Astrocyte (in vitro differentiated cells and primary cell): ENCODE results near the gene LCN2. TPM values are rescaled to one million over a fixed set of nuclear protein-coding genes. Genes with fewer than 3 reads are reported as not detected.

Source experiments
- DNase-seq: peaks from one replicate; pipeline ENCODE4 v3.0.0-alpha.2; 2010; ENCODE audit warnings: low read depth
- FAIRE-seq: peaks from 2 replicates; lab custom pipeline; 2011; peaks lifted over from hg19 to GRCh38; lab: Jason Lieb, UNC
- H2AFZ ChIP-seq: 2 replicates; pipeline ENCODE4 v1.6.0; 2012; ENCODE audit warnings: low read depth, low read length, inconsistent platforms
- H3K27ac ChIP-seq: 2 replicates; pipeline ENCODE4 v1.5.1; 2011; ENCODE audit warnings: low read depth, low read length, inconsistent platforms
- H3K27me3 ChIP-seq: 2 replicates; pipeline ENCODE4 v1.6.0; 2011; ENCODE audit warnings: low read length, inconsistent platforms; ENCODE audit not compliant: insufficient read depth
- H3K36me3 ChIP-seq: 2 replicates; pipeline ENCODE4 v1.5.1; 2011; ENCODE audit warnings: low read length, inconsistent platforms; ENCODE audit not compliant: insufficient read depth
- H3K4me1 ChIP-seq: 2 replicates; pipeline ENCODE4 v1.5.1; 2011; ENCODE audit warnings: low read length, inconsistent platforms; ENCODE audit not compliant: insufficient read depth
- H3K4me2 ChIP-seq: 2 replicates; pipeline ENCODE4 v1.6.0; 2012; ENCODE audit warnings: low read length, inconsistent platforms
- H3K4me3 ChIP-seq: 2 replicates; pipeline ENCODE4 v1.5.1; 2011; ENCODE audit warnings: low read depth, mild to moderate bottlenecking, low read length, inconsistent platforms; ENCODE audit not compliant: insufficient read depth
- H3K79me2 ChIP-seq: 2 replicates; pipeline ENCODE4 v1.6.0; 2012; ENCODE audit warnings: mild to moderate bottlenecking, low read length, inconsistent platforms; ENCODE audit not compliant: insufficient read depth
- H3K9ac ChIP-seq: 2 replicates; pipeline ENCODE4 v1.6.0; 2012; ENCODE audit warnings: mild to moderate bottlenecking, low read length, inconsistent platforms
- H3K9me3 ChIP-seq: 2 replicates; pipeline ENCODE4 v1.5.1; 2012; ENCODE audit warnings: low read depth, mild to moderate bottlenecking, low read length, inconsistent platforms; ENCODE audit not compliant: insufficient read depth
- H4K20me1 ChIP-seq: 2 replicates; pipeline ENCODE4 v1.6.0; 2012; ENCODE audit warnings: low read length, inconsistent platforms; ENCODE audit not compliant: insufficient read depth
- H3K27ac Mint-ChIP-seq: one replicate; pipeline ENCODE4 v1.8.0; 2021; ENCODE audit warnings: mild to moderate bottlenecking, mixed read lengths; ENCODE audit not compliant: unreplicated experiment
- H3K27me3 Mint-ChIP-seq: one replicate; pipeline ENCODE4 v1.8.0; 2021; ENCODE audit warnings: low read depth, mixed read lengths; ENCODE audit not compliant: unreplicated experiment
- H3K36me3 Mint-ChIP-seq: one replicate; pipeline ENCODE4 v1.8.0; 2021; ENCODE audit warnings: low read depth, mixed read lengths; ENCODE audit not compliant: unreplicated experiment
- H3K4me1 Mint-ChIP-seq: one replicate; pipeline ENCODE4 v1.8.0; 2021; ENCODE audit warnings: low read depth, mixed read lengths; ENCODE audit not compliant: unreplicated experiment
- H3K4me3 Mint-ChIP-seq: one replicate; pipeline ENCODE4 v1.8.0; 2021; ENCODE audit warnings: mild to moderate bottlenecking, moderate library complexity, mixed read lengths; ENCODE audit not compliant: unreplicated experiment
- H3K9me3 Mint-ChIP-seq: one replicate; pipeline ENCODE4 v1.8.0; 2021; ENCODE audit warnings: mild to moderate bottlenecking, mixed read lengths; ENCODE audit not compliant: unreplicated experiment
- CTCF ChIP-seq: IDR thresholded peaks from 2 replicates; pipeline ENCODE4 v1.5.1; 2011; ENCODE audit warnings: low read depth, mild to moderate bottlenecking, inconsistent platforms, low read length, moderate library complexity; ENCODE audit not compliant: insufficient read depth
- EZH2 ChIP-seq: IDR thresholded peaks from 2 replicates; pipeline ENCODE4 v1.6.1; 2012; ENCODE audit warnings: mild to moderate bottlenecking, low read length, inconsistent platforms; ENCODE audit not compliant: insufficient read depth
- total RNA-seq: library from RNA; stranded (reverse); gene quantifications from 2 replicates; pipeline ENCODE4 v1.2.1, GENCODE V29; 2021

The LCN2 gene
- total RNA-seq, 1 donor from 2014 or later = not detected

DNA sequence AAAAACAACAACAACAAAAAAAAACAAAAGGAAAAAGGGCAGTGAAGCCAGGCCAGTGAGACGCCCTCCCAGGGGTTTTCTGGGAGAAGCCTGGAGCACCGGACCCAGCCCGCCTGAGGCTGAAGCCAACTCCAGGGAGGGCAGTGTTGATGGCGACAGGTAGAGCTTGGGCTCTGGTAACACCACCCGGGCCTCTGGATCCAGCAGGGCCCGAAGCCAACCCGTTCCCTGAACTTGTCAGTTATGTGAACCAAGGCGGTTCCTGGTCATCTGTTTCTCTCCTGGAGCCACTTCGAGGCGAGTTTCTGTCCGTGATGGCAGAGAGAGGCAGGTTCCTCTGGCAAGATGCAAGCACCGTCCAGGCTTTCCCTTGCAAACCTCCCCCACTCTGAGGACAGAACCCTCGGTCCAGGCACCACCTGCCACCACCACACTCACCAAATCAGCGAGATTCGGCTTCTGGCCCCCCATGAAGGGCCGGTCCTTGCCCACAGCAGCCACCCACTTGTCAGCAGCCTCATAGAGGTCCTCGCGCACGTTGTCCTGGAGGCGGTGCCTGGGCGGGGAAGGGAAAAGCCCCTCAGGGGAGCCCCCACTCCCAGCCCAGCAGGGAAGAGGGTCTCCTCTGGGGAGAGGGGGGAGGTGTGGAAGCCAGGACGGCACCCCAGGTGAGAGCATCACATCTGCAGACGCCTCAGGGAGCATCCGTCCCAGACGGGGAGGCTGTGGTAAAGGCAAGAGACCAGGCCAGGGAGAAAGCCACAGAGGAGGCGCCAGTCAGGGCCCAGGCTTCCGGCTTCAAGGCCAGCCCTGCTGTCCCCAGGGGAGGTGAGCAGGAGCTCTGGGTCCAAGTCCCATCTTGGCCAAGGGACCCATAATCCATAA lies 27.1 kb upstream of the LCN2 start:
- no peaks in the 10 kb centered on the region for H3K27me3 Mint-ChIP-seq
- no peak overlapping the region for H3K4me2 ChIP-seq
- H3K4me1 Mint-ChIP-seq = peaks cover 7% of the 10 kb centered on the region
- no peak for FAIRE-seq
- no peak overlapping the region for H2AFZ ChIP-seq
- peaks cover 25% of the 10 kb centered on the region for H3K79me2 ChIP-seq
- peaks cover 4% of the 10 kb centered on the region for H3K36me3 Mint-ChIP-seq
- no peak overlapping the region for H3K9ac ChIP-seq
- TF ChIP-seq EZH2 (no peak), CTCF (no peak)
- no peaks in the 10 kb centered on the region for H3K9me3 ChIP-seq
- peaks cover 3% of the 10 kb centered on the region for H3K36me3 ChIP-seq
- no peak overlapping the region for H3K27ac Mint-ChIP-seq
- H3K4me3 Mint-ChIP-seq = no peak overlapping the region
- H3K27me3 ChIP-seq = no peaks in the 10 kb centered on the region
- no peak overlapping the region for H3K4me3 ChIP-seq
- peaks cover 9% of the 10 kb centered on the region for H3K4me1 ChIP-seq
- DNase-seq = no peak
- H3K27ac ChIP-seq = no peak overlapping the region
- H4K20me1 ChIP-seq = peaks cover 27% of the 10 kb centered on the region
- no peaks in the 10 kb centered on the region for H3K9me3 Mint-ChIP-seq

GRCh38 chr9:128122809-128123175 lies 26.5 kb upstream of the LCN2 start:
- Histone ChIP-seq H3K9ac (no peak overlapping the region), H3K36me3 (peaks cover 3% of the 10 kb centered on the region), H3K9me3 (no peaks in the 10 kb centered on the region), H2AFZ (no peak overlapping the region), H3K27me3 (no peaks in the 10 kb centered on the region), H3K4me1 (peaks cover 9% of the 10 kb centered on the region), H3K4me2 (no peak overlapping the region), H3K4me3 (no peak overlapping the region), H3K79me2 (peaks cover 32% of the 10 kb centered on the region), H3K27ac (no peak overlapping the region), H4K20me1 (peaks cover 27% of the 10 kb centered on the region)
- peaks cover 2% of the 10 kb centered on the region for H3K36me3 Mint-ChIP-seq
- DNase-seq (no peak), FAIRE-seq (no peak)
- no peaks in the 10 kb centered on the region for H3K27me3 Mint-ChIP-seq
- no peaks in the 10 kb centered on the region for H3K9me3 Mint-ChIP-seq
- H3K4me1 Mint-ChIP-seq = peaks cover 5% of the 10 kb centered on the region
- H3K27ac Mint-ChIP-seq = no peak overlapping the region
- H3K4me3 Mint-ChIP-seq = no peak overlapping the region
- TF ChIP-seq EZH2 = no peak
- no peak for TF ChIP-seq CTCF

- Mint-ChIP-seq H3K9me3 (no peaks in the 10 kb centered on the region), H3K4me1 (peaks cover 5% of the 10 kb centered on the region), H3K36me3 (peaks cover 2% of the 10 kb centered on the region), H3K27me3 (no peaks in the 10 kb centered on the region), H3K4me3 (no peak overlapping the region), H3K27ac (no peak overlapping the region)
- no peak overlapping the region for H3K27ac ChIP-seq
- H3K4me2 ChIP-seq = no peak overlapping the region
- H3K79me2 ChIP-seq = peaks cover 32% of the 10 kb centered on the region
- H3K36me3 ChIP-seq = peaks cover 3% of the 10 kb centered on the region
- no peak for DNase-seq
- peaks cover 23% of the 10 kb centered on the region for H4K20me1 ChIP-seq
- TF ChIP-seq CTCF (no peak), EZH2 (no peak)
- H3K27me3 ChIP-seq = no peaks in the 10 kb centered on the region
- H3K4me1 ChIP-seq = peaks cover 8% of the 10 kb centered on the region
- H3K9me3 ChIP-seq = no peaks in the 10 kb centered on the region
- no peak overlapping the region for H2AFZ ChIP-seq
- no peak overlapping the region for H3K9ac ChIP-seq
- no peak overlapping the region for H3K4me3 ChIP-seq
- no peak for FAIRE-seq
These were observed 25.7 kb upstream of the LCN2 start for GRCh38 chr9:128123451-128124080.
